GM18502 (cell line): ENCODE measurements around the gene UBE2D2.
"Not testable (repeated sequence)": the region's sequence is repeated elsewhere in the genome, so short reads cannot be mapped to it uniquely, and the experiment has no call there.

Source experiments
- ATAC-seq: cut with Tn5 transposase; IDR thresholded peaks from one replicate; pipeline ENCODE4 v1.9.1; 2021; ENCODE audit warnings: mild to moderate bottlenecking; ENCODE audit not compliant: unreplicated experiment, poor library complexity

UBE2D2 gene

GRCh38 chr5:139546593-139546992 lies 14.5 kb upstream of the UBE2D2 start:
- not testable (repeated sequence) for ATAC-seq

GRCh38 chr5:139549162-139549894 lies 11.8 kb upstream of the UBE2D2 start:
- ATAC-seq, result no peak

- ATAC-seq, result not testable (repeated sequence)
Measured at GRCh38 chr5:139550051-139550872, 10.9 kb upstream of the UBE2D2 start.

DNA sequence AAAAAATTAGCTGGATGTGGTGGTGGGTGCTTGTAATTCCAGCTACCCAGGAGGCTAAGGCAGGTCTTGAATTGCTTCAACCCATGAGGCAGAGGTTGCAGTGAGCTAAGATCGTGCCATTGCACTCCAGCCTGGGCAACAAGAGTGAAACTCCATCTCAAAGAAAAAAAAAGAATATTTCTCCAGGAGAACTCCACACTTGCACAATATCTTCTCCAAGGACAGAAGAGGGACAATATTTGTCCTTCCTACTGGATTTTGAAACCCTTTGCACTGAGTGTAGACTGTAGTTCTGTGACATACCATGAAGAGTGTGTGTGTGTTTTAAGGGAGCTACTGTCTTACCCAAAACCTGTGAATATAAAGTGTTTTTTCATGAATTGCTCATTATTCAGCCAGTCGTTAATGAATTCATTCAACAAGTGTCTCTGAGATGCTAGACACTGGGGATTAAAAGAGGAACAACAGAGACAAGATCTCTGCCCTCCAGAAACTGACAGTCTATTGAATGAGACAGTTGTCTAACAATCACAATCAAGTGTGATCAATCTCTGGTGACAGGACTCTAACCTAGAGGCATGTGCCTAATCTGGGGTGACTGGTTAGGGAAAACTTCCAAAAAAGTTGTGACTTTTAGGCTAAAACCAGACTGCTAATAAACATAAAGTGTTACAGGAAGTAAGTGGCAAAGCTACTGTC lies 9.8 kb upstream of the UBE2D2 start:
- ATAC-seq, result no peak

DNA sequence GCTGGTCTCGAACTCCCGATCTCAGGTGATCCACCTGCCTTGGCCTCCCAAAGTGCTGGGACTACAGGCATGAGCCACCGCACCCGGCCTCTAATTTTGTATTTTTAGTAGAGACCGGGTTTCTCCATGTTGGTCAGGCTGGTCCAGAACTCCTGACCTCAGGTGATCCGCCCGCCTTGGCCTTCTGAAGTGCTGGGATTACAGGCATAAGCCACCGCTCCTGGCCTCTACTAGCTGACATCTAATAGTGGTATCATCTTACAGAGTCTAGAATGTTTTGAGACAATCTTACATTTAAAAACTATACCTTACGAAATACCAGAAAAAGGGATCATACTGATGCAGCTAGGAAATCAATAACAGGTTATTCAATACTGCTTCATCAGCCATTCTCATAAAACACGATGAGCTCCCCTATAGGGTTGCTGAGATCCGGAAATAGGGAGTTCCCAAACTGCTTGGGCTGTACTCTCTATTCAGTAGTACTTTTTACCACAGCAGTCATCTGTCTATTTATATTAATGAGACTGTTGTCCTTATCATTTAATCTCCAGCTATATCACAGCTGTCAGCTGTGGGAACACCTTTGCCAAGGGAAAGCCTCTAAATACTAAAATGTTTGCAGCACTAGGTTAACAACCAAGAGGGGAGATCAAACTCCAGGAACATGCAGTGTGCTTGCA lies 8.1 kb upstream of the UBE2D2 start:
- no peak for ATAC-seq

GRCh38 chr5:139554264-139554663 lies 6.9 kb upstream of the UBE2D2 start:
- ATAC-seq, result no peak

DNA sequence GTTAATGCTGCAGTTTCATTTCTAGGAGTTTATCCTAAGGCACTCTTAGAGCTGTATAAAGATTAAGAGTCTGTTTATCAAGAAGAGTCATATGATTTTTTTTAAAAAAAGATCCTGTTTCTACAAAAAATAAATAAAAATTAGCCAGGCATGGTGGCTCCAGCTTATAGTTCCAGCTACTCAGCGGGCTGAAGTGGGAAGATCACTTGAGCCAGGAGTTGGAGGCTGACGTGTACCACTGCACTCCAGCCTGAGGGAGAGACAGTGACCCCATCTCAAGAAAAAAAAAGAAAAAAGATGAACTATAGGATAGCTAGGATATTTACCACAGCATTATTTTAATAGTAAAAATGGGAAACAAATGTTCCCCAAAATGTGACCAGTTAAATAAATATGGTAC lies 3.3 kb upstream of the UBE2D2 start:
- no peak for ATAC-seq

- ATAC-seq, result peak; percentile 31
Measured at GRCh38 chr5:139561655-139562451, 714 bp downstream of the UBE2D2 start.

- ATAC-seq, result no peak
Measured at GRCh38 chr5:139562847-139563246, 1.7 kb downstream of the UBE2D2 start.

GRCh38 chr5:139565411-139566305 lies 4.5 kb downstream of the UBE2D2 start:
- peak; percentile 44 for ATAC-seq

- no peak for ATAC-seq
Measured at GRCh38 chr5:139566611-139567010, 5.5 kb downstream of the UBE2D2 start.

- ATAC-seq, result no peak
Measured at GRCh38 chr5:139569270-139569955, 8.3 kb downstream of the UBE2D2 start.

DNA sequence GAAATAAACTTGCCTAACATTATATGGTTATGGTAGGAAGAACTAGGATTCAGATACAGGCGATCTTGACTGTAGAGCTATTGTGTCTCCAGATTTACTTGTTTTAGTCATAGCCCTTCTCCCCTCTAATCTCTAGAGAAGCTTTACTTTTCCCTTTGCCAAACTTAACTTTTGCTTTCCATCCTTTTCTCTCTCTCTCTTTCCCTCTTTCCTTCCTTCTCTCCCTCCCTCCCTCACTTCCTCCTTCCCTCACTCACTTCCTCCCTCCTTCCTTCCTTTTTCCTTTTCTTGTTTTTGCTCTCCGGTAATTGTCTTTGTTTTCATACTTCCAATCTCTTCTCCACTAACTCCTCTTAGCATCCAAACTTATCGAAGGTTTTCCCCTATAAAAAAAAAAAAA lies 10.4 kb downstream of the UBE2D2 start:
- no peak for ATAC-seq

GRCh38 chr5:139571966-139572365 lies 10.8 kb downstream of the UBE2D2 start:
- no peak for ATAC-seq

GRCh38 chr5:139574641-139575312 lies 13.6 kb downstream of the UBE2D2 start:
- ATAC-seq, result no peak

GRCh38 chr5:139575313-139575646 lies 14.1 kb downstream of the UBE2D2 start:
- no peak for ATAC-seq

GRCh38 chr5:139575751-139576150 lies 14.6 kb downstream of the UBE2D2 start:
- ATAC-seq, result no peak
